Measurements from ENCODE around the gene CDC7.

Gene CDC7

DNA sequence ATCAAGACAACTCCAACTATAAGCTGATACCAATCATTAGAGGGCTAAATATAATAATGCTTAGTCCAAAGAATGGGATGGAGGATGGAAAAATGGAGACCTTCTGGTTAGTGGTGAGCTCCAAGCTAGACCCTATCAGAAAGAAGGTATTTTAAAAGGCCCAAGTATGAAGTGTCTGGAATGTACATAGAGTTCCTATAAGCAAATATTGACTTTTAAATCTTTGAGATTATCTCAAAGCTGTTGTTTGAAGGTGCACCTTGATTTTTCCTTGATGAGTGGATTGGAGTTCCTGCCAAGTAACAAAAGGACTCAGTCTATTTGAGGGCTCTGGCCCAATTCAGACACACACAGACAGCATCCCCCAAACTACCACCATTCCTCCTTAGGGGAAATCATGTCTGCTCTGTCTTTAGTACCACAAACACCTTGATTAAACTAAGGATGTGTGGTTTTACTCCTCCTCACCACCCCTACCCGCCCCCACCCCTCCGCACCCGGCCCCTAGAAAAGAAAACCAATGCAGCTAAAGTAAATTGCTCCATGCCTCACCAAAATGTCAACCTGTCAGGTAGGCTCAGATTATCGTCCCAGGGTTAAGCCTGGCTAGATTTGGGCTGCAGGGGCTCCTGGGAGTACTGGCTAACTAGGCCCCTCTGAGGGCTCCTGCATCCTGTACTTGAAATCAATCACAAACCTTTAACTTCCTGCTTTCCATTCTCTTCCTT lies 59.4 kb downstream of the CDC7 start:
- TF ChIP-seq YY1 (IDR thresholded peaks at IDR 0.05; ENCODE audit: low read depth) (no peak), TEAD4 (IDR thresholded peaks at IDR 0.05) (no peak), EGR1 (IDR thresholded peaks at IDR 0.05) (no peak), FOXM1 (IDR thresholded peaks at IDR 0.05; ENCODE audit: borderline replicate concordance, low read depth) (no peak), TCF12 (IDR thresholded peaks at IDR 0.05; ENCODE audit: low read depth) (no peak), EP300 (IDR thresholded peaks at IDR 0.05; ENCODE audit: borderline replicate concordance) (no peak), MAX (IDR thresholded peaks at IDR 0.05) (no peak), NFIC (IDR thresholded peaks at IDR 0.05) (no peak), TAF1 (IDR thresholded peaks at IDR 0.05; ENCODE audit: low read depth) (no peak), CREB1 (IDR thresholded peaks at IDR 0.05; ENCODE audit: low read depth) (no peak), CEBPB (IDR thresholded peaks at IDR 0.05) (no peak), RAD21 (IDR thresholded peaks at IDR 0.05; ENCODE audit: low read depth) (no peak), USF1 (IDR thresholded peaks at IDR 0.05) (no peak), ZBTB7A (IDR thresholded peaks at IDR 0.05; ENCODE audit: low read depth) (no peak)
- TF ChIP-seq, protein P1, sequence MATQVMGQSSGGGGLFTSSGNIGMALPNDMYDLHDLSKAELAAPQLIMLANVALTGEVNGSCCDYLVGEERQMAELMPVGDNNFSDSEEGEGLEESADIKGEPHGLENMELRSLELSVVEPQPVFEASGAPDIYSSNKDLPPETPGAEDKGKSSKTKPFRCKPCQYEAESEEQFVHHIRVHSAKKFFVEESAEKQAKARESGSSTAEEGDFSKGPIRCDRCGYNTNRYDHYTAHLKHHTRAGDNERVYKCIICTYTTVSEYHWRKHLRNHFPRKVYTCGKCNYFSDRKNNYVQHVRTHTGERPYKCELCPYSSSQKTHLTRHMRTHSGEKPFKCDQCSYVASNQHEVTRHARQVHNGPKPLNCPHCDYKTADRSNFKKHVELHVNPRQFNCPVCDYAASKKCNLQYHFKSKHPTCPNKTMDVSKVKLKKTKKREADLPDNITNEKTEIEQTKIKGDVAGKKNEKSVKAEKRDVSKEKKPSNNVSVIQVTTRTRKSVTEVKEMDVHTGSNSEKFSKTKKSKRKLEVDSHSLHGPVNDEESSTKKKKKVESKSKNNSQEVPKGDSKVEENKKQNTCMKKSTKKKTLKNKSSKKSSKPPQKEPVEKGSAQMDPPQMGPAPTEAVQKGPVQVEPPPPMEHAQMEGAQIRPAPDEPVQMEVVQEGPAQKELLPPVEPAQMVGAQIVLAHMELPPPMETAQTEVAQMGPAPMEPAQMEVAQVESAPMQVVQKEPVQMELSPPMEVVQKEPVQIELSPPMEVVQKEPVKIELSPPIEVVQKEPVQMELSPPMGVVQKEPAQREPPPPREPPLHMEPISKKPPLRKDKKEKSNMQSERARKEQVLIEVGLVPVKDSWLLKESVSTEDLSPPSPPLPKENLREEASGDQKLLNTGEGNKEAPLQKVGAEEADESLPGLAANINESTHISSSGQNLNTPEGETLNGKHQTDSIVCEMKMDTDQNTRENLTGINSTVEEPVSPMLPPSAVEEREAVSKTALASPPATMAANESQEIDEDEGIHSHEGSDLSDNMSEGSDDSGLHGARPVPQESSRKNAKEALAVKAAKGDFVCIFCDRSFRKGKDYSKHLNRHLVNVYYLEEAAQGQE (IDR thresholded peaks at IDR 0.05; ENCODE audit: low read depth): no peak

GRCh38 chr1:91564888-91565701 lies 64.4 kb downstream of the CDC7 start:
- no peak for TF ChIP-seq YY1 (IDR thresholded peaks at IDR 0.05; ENCODE audit: low read depth)
- TF ChIP-seq CEBPB (IDR thresholded peaks at IDR 0.05): no peak
- no peak for TF ChIP-seq MAX (IDR thresholded peaks at IDR 0.05)
- no peak for TF ChIP-seq EP300 (IDR thresholded peaks at IDR 0.05; ENCODE audit: borderline replicate concordance)
- no peak for TF ChIP-seq NFIC (IDR thresholded peaks at IDR 0.05)
- no peak for TF ChIP-seq TCF12 (IDR thresholded peaks at IDR 0.05; ENCODE audit: low read depth)
- no peak for TF ChIP-seq CREB1 (IDR thresholded peaks at IDR 0.05; ENCODE audit: low read depth)

DNA sequence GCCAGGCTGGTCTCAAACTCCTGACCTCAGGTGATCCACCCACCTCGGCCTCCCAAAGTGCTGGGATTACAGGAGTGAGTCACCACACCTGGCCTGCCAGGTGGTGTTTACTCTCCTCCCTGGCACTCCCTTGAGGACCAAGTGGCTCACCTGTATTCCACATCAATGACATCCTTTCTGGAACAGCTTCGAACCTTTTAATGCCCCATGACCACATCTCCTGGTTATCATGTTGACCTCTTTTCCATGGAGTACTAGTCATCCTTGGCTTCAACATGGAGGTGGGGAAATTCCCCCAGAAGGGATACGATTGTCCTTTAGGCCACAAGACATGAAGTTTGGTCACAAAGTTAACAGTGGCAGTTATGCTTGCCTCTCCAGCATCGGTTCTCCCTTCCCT lies 66.9 kb downstream of the CDC7 start:
- TF ChIP-seq TAF1 (IDR thresholded peaks at IDR 0.05; ENCODE audit: low read depth) (no peak), TCF12 (IDR thresholded peaks at IDR 0.05; ENCODE audit: low read depth) (no peak), ZBTB7A (IDR thresholded peaks at IDR 0.05; ENCODE audit: low read depth) (no peak), CREB1 (IDR thresholded peaks at IDR 0.05; ENCODE audit: low read depth) (no peak), EP300 (IDR thresholded peaks at IDR 0.05; ENCODE audit: borderline replicate concordance) (no peak), YY1 (IDR thresholded peaks at IDR 0.05; ENCODE audit: low read depth) (no peak), TEAD4 (IDR thresholded peaks at IDR 0.05) (no peak), CEBPB (IDR thresholded peaks at IDR 0.05) (no peak), FOXM1 (IDR thresholded peaks at IDR 0.05; ENCODE audit: borderline replicate concordance, low read depth) (no peak), USF1 (IDR thresholded peaks at IDR 0.05) (no peak), EGR1 (IDR thresholded peaks at IDR 0.05) (no peak), NFIC (IDR thresholded peaks at IDR 0.05) (no peak), RAD21 (IDR thresholded peaks at IDR 0.05; ENCODE audit: low read depth) (no peak), MAX (IDR thresholded peaks at IDR 0.05) (no peak)
- TF ChIP-seq, protein P1 (IDR thresholded peaks at IDR 0.05; ENCODE audit: low read depth): no peak

DNA sequence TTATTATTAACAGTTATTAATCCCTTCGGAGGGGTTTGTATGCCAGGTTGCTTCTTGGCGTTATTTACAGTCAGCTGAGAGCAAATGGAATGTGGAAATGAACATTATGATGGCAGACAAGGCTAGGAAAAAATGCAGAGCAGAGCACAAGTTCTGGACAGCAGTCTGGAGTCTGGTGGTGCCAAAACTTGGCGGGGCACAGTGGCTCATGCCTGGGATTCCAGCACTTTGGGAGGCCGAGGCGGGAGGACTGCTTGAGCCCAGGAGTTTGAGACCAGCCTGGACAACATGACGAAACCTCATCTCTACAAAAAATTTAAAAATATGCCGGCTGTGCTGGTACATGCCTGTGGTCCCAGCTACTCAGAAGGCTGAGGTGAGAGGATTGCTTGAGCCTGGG lies 67.6 kb downstream of the CDC7 start:
- TF ChIP-seq YY1 (IDR thresholded peaks at IDR 0.05; ENCODE audit: low read depth): no peak
- TF ChIP-seq TAF1 (IDR thresholded peaks at IDR 0.05; ENCODE audit: low read depth): no peak
- no peak for TF ChIP-seq EGR1 (IDR thresholded peaks at IDR 0.05)
- TF ChIP-seq RAD21 (IDR thresholded peaks at IDR 0.05; ENCODE audit: low read depth): no peak
- no peak for TF ChIP-seq USF1 (IDR thresholded peaks at IDR 0.05)
- no peak for TF ChIP-seq EP300 (IDR thresholded peaks at IDR 0.05; ENCODE audit: borderline replicate concordance)
- TF ChIP-seq, protein P1 (IDR thresholded peaks at IDR 0.05; ENCODE audit: low read depth): no peak
- no peak for TF ChIP-seq TEAD4 (IDR thresholded peaks at IDR 0.05)
- no peak for TF ChIP-seq FOXM1 (IDR thresholded peaks at IDR 0.05; ENCODE audit: borderline replicate concordance, low read depth)
- no peak for TF ChIP-seq MAX (IDR thresholded peaks at IDR 0.05)
- TF ChIP-seq CREB1 (IDR thresholded peaks at IDR 0.05; ENCODE audit: low read depth): no peak
- no peak for TF ChIP-seq ZBTB7A (IDR thresholded peaks at IDR 0.05; ENCODE audit: low read depth)
- TF ChIP-seq NFIC (IDR thresholded peaks at IDR 0.05): no peak
- TF ChIP-seq CEBPB (IDR thresholded peaks at IDR 0.05): no peak
- no peak for TF ChIP-seq TCF12 (IDR thresholded peaks at IDR 0.05; ENCODE audit: low read depth)

Measured in Ishikawa (cell line).